Retina (tissue), 1 donor: ENCODE results near the gene TCF12.
A peak's percentile ranks its signal among the peaks of the same experiment; 100 is the strongest.

Source experiments
- DNase-seq: peaks from one replicate; pipeline ENCODE4 v3.0.0-alpha.2; 2016

Gene TCF12

DNA sequence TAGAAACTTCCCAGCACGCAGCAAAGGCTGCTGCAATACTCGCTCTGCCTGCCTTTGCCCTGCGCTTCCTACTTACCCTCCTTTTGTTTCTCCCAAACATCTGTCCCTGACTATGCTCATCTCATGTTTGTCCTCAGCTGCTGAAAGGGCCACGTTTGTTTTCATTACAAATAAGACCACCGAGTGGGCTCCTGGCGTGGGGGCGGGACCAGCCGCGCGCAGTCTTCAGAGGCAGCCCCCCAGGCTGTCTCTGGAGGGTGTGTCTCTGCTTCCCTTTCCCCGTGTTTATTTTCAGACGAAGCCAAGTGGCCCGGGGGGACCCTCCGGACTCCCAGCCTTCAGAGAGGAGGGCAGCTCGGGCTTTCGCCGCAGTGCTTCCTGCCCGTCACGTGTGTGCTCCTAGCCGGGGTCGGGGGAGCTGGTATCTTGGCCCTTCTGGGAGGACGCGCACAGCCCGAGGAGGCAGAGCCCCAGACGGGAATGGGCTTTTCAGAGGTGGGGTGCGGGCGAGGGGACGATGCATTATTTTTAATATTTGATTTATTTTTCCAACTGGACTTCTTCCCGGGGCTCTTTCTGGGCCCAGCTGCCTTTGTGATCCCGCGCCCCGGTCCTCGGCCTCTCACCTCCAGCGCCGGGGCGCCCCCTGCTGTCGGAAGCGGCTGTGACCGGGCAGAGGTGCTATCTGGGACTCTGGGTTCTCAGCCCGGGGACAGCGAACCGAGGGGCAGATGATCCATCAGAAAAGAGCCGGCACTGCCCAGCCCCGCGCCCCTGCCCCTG lies 387.9 kb downstream of the TCF12 start:
- peak; percentile 95 for DNase-seq

GRCh38 chr15:57306944-57307411 lies 388.5 kb downstream of the TCF12 start:
- no peak for DNase-seq

GRCh38 chr15:57307527-57308169 lies 389.2 kb downstream of the TCF12 start:
- DNase-seq, result no peak

DNA sequence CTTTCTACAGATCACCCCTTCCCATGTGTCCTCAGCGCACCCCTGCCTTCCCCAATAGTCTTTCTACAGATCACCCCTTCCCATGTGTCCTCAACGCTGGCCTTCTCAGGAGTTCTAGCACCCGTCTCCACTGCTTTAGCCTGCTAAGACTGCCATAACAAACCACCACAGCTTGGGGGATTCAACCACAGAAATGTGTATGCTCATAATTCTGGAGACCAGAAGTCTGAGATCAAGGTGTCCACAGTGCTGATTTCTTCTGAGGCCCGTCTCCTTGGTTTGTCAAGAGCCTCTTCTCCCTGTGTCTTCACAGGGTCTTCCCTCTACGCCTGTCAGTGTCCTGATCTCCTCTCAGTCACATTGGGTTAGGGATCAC lies 389.7 kb downstream of the TCF12 start:
- DNase-seq, result no peak

- no peak for DNase-seq
Observed at GRCh38 chr15:57309856-57310760, 391.7 kb downstream of the TCF12 start.

- no peak for DNase-seq
Observed at GRCh38 chr15:57310876-57311275, 392.4 kb downstream of the TCF12 start.

DNA sequence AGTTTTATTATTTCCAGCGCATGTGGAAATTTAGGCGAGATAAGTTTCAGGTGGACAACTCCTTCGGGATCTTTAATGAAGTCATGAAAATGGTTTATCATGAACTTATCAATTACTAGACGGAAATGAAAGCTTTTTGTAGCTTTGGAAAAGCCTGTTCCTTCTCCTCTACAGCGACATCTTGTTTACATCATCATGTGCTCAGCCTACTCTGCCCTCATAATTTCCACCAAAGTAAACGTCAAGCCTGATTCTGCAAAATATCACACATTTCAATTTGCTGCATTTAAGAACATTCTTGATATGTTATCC lies 393.5 kb downstream of the TCF12 start:
- DNase-seq, result no peak

GRCh38 chr15:57312318-57313133 lies 394.1 kb downstream of the TCF12 start:
- DNase-seq, result no peak

GRCh38 chr15:57313134-57313483 lies 394.7 kb downstream of the TCF12 start:
- DNase-seq, result no peak

GRCh38 chr15:57314221-57314620 lies 395.8 kb downstream of the TCF12 start:
- DNase-seq, result no peak

GRCh38 chr15:57316451-57316850 lies 398.0 kb downstream of the TCF12 start:
- DNase-seq, result no peak

DNA sequence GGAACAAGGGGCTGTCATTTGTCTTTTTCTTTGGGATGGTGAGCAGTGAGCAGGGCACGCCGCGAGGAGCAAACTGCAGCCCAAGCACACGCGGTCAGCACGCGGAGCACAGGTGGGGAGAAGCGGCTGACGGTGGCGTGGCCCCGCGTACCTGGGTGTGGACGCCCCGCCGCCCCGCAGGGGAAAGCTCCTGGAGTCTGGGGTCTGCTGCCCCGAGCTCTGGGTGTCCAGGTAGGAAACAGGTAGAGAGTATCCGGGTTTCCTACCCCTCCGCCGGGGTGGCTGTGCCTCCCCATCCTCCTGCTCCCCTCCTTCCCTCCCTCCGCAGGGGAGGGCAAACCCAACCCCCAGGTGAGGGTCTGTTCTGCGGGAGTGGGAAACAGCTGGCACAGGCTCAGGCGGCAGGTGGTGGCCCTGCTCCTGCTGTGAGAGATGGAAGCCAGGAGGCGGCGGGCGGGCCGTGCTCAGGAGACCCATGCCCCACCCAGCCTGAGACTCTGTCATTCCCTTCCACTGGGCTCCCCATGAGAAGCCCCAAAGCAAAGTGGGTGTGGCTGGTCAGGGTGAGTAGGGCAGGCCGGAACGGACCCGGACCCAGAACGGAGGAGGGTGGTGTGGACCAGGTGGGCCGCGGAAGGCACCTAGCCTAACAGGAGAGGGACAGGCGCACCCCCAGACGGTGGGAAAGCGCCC lies 400.9 kb downstream of the TCF12 start:
- DNase-seq, result no peak

DNA sequence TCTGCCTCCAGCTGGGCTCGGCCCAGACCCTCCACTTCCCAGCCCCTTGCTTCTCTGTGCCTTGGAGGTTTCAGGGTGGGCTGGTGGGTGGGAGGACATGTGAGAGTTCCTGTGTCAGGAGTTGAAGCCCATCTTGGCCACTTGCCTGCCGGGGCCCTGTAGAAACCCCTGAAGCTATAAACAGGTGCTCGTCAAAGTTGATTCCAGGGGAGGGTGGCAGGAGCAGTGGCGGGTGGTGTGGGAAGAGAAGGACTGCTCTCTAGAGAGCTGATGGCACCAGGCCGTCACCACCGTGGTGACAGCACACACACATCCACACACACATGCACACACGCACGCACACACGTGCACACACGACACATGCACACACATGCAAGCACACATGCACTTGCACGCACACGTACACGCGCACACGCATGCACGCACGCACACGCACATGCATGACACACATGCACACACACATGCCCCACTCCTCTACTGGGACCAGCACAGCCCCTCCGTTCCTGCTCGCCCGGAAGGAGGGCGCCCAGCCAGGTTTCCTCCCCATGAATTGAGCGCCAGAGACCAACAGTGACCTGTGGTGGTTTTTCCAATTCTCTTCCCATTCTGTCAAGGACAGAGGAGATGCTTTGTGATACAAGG lies 401.6 kb downstream of the TCF12 start:
- DNase-seq, result no peak

DNA sequence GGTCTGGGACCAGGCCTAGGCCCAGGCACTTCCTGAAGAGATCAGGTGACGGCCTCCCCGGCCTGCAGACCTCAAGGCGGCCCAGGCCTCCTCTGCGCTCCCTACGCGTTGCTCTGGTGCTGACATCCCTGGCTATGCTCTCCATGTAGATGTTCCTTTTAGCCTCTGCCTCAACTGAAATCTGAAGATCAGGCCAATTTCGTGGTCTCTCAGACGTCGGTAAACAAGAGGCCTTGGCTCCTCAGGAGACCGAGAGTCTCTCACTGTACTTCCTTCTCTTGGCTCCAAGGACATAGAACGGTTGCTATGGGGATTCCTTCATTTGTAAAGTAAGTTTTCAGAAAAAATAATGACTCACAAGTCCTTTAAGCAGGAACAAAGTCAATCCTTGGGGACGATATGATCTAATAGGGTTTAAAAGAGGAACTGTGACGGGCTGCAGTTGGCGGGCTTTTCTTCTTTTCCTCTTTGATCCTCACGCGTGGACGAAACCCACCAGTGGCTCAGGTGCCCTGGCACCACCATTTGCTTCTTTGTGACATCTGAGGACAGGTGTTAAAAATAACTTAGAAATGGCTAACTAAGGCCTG lies 402.3 kb downstream of the TCF12 start:
- DNase-seq, result no peak

- DNase-seq, result no peak
Observed at GRCh38 chr15:57321485-57321884, 403.0 kb downstream of the TCF12 start.

DNA sequence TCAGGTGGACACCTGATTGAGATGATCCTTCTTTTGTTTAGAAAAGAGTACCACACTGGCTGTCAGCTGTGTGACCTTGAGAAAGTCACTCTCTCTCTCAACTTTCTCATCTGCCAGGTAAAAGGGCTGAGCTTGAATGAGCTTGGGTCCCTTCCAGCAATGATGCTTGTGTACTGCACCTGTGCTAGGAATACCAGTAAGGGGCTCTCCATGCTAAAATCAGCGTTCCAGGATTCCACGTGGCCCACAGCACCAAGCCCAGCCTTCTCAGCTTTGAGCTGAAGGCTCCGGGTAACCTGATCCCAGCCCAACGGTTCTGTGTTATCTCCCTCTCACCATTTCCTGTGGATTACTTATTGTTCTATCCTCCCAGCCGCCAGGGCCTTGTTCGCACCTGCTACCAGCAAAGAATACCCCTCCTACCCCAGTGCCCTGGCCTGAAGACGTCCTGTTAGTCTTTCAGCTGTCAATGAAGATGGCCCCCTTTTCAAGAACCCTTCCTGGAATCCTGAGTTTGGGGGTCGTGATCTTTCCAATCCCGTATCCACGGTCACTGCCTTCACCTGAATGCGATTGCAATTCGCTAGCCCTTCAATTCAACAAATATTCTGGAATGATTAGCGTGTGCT lies 403.6 kb downstream of the TCF12 start:
- DNase-seq, result no peak

DNA sequence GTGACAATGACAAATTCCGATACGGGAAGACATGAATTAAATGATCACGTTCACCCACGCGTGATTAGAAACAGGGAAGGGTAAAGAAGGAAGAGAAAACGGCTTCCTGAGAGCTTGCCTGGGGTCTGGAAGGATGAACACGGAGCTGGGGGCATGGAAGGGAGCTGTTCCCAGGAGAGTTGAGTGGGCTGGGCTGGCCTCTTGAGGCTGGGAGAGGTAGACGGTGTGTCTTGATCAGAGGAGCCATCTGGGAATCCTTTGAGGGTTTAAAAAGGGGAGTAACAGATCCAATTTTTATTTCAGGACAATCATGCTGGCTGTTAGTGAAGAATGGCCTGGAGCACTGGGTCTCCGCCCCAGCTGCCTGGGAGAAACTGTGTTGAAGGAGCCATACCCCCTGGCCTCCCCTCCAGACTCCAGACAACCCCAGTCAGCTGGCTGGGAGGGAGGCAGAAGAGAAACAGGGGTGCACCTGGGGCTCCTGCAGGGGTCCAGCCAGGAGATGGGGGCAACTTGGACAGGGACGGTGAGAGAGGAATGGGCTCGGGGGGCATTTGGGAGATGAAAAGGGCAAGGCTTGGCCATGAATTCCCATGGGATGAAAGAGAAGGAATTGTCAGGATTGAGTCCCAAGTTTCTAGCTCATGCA lies 404.3 kb downstream of the TCF12 start:
- DNase-seq, result no peak

DNA sequence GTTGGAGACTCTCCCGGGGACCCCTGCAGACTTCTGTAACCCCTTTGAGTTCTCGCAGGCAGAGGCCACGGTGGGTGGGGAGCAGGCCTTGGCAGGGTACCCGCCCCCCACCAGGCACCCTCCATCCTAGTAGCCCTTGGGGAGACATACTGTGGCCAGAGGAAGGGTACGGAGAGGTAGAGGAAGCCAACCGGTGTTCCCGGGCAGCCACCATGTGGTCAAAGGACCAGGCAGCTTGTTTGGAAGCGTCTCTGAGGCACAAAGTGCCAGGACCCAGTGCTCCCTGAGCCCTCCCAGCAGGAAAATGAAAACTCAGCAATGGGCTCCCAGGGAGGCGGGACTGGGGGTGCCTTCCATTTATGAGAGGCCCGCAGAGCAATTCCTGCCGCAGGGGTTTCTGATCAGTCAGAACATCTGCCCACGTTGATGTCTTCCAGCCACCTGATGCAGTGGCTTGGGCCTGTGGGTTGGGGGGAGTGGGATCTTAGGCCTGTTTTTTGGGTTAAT lies 404.9 kb downstream of the TCF12 start:
- DNase-seq, result no peak

GRCh38 chr15:57323806-57324589 lies 405.6 kb downstream of the TCF12 start:
- no peak for DNase-seq
